K562 (cell line): ENCODE data around the gene COLEC12. TPM values are rescaled to one million over a fixed set of nuclear protein-coding genes. Genes with fewer than 3 reads are reported as not detected.

Source experiments
- ATAC-seq: fragments of 200-7000 bp; cut with Tn5 transposase; 3 replicates; pipeline ENCODE4 v1.9.1; 2020; ENCODE audit warnings: moderate library complexity
- BruUV-seq: library from RNA; stranded (reverse); fragments of 400-500 nt; replicated peaks from 2 replicates; lab custom pipeline; 2021; lab: Mats Ljungman, UMichigan
- CTCF ChIA-PET: fragments of 300-600 bp; formaldehyde crosslinking; extraction: SDS; loops from one replicate; lab custom pipeline; 2021; ENCODE audit warnings: low intra/inter-chr PET ratio; lab: Yijun Ruan, JAX
- POLR2A ChIA-PET: fragments of 300-600, 350-650 bp; sonication (Branson Sonifier 250); formaldehyde crosslinking; extraction: SDS; loops from one replicate; lab custom pipeline; 2021; ENCODE audit warnings: antibody characterized with exemption, inconsistent platforms; lab: Yijun Ruan, JAX
- DNase-seq, 4 experiments: peaks; one replicate each; pipeline versions ENCODE4 v3.0.0 to v3.0.0-alpha.2; 2011 to 2018; ENCODE audit warnings: low spot score in 3 of 4, mixed read lengths in 3 of 4; ENCODE audit errors: extremely low read depth in 1 of 4
- FAIRE-seq: peaks from 2 replicates; lab custom pipeline; 2011; peaks lifted over from hg19 to GRCh38; lab: Jason Lieb, UNC
- H2AFZ ChIP-seq: 2 replicates; pipeline ENCODE4 v1.6.0; 2011; ENCODE audit warnings: low read depth, low read length, control low read depth, inconsistent platforms
- H3K27ac ChIP-seq: fragments of 200-600 bp; 3 replicates; pipeline ENCODE4 v1.8.0; 2011; ENCODE audit warnings: low read depth, mild to moderate bottlenecking, control low read depth, inconsistent platforms, low read length, moderate library complexity, mixed read lengths; ENCODE audit errors: extremely low read depth
- H3K27me3 ChIP-seq, 2 experiments: fragments of 300-600 bp in 1 of 2; 2 replicates in 1 of 2; 3 replicates in 1 of 2; pipeline versions ENCODE4 v1.6.0 to v1.8.0; 2011; ENCODE audit warnings: inconsistent platforms in 2 of 2, low read length in 2 of 2, mild to moderate bottlenecking in 1 of 2, mixed read lengths in 1 of 2, moderate library complexity in 1 of 2; ENCODE audit not compliant: control insufficient read depth in 2 of 2, insufficient read depth in 2 of 2
- H3K36me3 ChIP-seq: fragments of 300-600 bp; 3 replicates; pipeline ENCODE4 v1.8.0; 2011; ENCODE audit warnings: mild to moderate bottlenecking, low read length, inconsistent platforms; ENCODE audit not compliant: control insufficient read depth, insufficient read depth
- H3K4me1 ChIP-seq, 2 experiments: fragments of 200-600 bp in 1 of 2; replicated peaks in 1 of 2; 2 replicates in 1 of 2; 3 replicates in 1 of 2; pipeline versions ENCODE4 v1.5.1 to v1.8.0; 2011; ENCODE audit warnings: inconsistent platforms in 2 of 2, low read length in 2 of 2, mild to moderate bottlenecking in 1 of 2, mixed read lengths in 1 of 2, moderate library complexity in 1 of 2; ENCODE audit not compliant: control insufficient read depth in 2 of 2, insufficient read depth in 2 of 2
- H3K4me2 ChIP-seq: 2 replicates; pipeline ENCODE4 v1.6.1; 2011; ENCODE audit warnings: low read length, control low read depth, inconsistent platforms, mixed read lengths; ENCODE audit not compliant: insufficient read depth
- H3K4me3 ChIP-seq: fragments of 200-600 bp; sonication (generic), shearing (Covaris generic); 2 replicates; pipeline ENCODE4 v1.5.1; 2016; ENCODE audit warnings: control low read depth, inconsistent platforms
- H3K79me2 ChIP-seq: fragments of 200-600 bp; 3 replicates; pipeline ENCODE4 v1.8.0; 2011; ENCODE audit warnings: low read length, inconsistent platforms; ENCODE audit not compliant: control insufficient read depth, insufficient read depth
- H3K9ac ChIP-seq, 2 experiments: 2 replicates each; pipeline versions ENCODE4 v1.6.0 to v1.6.1; 2011; ENCODE audit warnings: low read depth in 2 of 2, low read length in 2 of 2, control low read depth in 1 of 2, inconsistent platforms in 1 of 2, mild to moderate bottlenecking in 1 of 2, mixed read lengths in 1 of 2; ENCODE audit not compliant: insufficient read depth in 1 of 2
- H3K9me1 ChIP-seq: one replicate; pipeline ENCODE4 v1.6.0; 2011; ENCODE audit warnings: inconsistent platforms, mild to moderate bottlenecking, low read length, moderate library complexity; ENCODE audit not compliant: control insufficient read depth, insufficient read depth
- H3K9me3 ChIP-seq: replicated peaks from 2 replicates; pipeline ENCODE4 v1.5.1; 2011; ENCODE audit warnings: low read depth, low read length, inconsistent platforms; ENCODE audit not compliant: control insufficient read depth, insufficient read depth
- H4K20me1 ChIP-seq: replicated peaks from 2 replicates; pipeline ENCODE4 v1.6.1; 2011; ENCODE audit warnings: low read length, inconsistent platforms, mixed read lengths; ENCODE audit not compliant: control insufficient read depth, insufficient read depth
- C11orf30 ChIP-seq: fragments of 450-650 bp; IDR thresholded peaks from 2 replicates; pipeline ENCODE4 v1.6.1; 2016; ENCODE audit warnings: low read depth, mild to moderate bottlenecking
- E2F3 ChIP-seq: fragments of 250-450 bp; sonication (Bioruptor Pico); IDR thresholded peaks from 2 replicates; pipeline ENCODE4 v1.4.0; 2020; ENCODE audit warnings: mild to moderate bottlenecking
- FOSL1 ChIP-seq: fragments of 200-800 bp; sonication (Bioruptor generic); conservative IDR thresholded peaks from 2 replicates; pipeline ENCODE4 v1.6.1; 2016; ENCODE audit warnings: missing genetic modification characterization, missing compliant biosample characterization
- MAFG ChIP-seq: fragments of 450-650 bp; conservative IDR thresholded peaks from 2 replicates; pipeline ENCODE4 v1.6.1; 2016; ENCODE audit warnings: missing genetic modification characterization, missing compliant biosample characterization
- NR2F6 ChIP-seq: fragments of 450-650 bp; formaldehyde crosslinking; IDR thresholded peaks from 2 replicates; pipeline ENCODE4 v1.4.0; 2020; ENCODE audit warnings: mild to moderate bottlenecking
- SIRT6 ChIP-seq: IDR thresholded peaks from one replicate; pipeline ENCODE4 v1.6.1; 2012; ENCODE audit warnings: low read depth, mild to moderate bottlenecking, control low read depth, inconsistent platforms, low read length, moderate library complexity
- ZNF175 ChIP-seq: fragments of 200-800 bp; sonication (Bioruptor generic); IDR thresholded peaks from 2 replicates; pipeline ENCODE4 v1.6.1; 2016; ENCODE audit warnings: low read depth, mild to moderate bottlenecking, missing genetic modification characterization, missing compliant biosample characterization
- ZNF197 ChIP-seq: fragments of 200-800 bp; sonication (Bioruptor generic); IDR thresholded peaks from 2 replicates; pipeline ENCODE4 v1.6.1; 2016; ENCODE audit warnings: low read depth, missing genetic modification characterization, missing compliant biosample characterization
- WGBS: fragments of 100-300 bp; shearing (Covaris generic); methylation state at CpG from one replicate; pipeline ENCODE4 v1.1.6; 2016; ENCODE audit warnings: low coverage, mixed read lengths; ENCODE audit not compliant: insufficient coverage; ENCODE audit errors: missing lambda C conversion rate; 5-methylcytosine and 5-hydroxymethylcytosine counted together
- in situ Hi-C: fragments of 300-500 bp; cut with MboI; formaldehyde crosslinking; loops from 4 replicates; pipeline ENCODE4 v1.15.0; 2018; ENCODE audit warnings: inconsistent platforms, mixed read lengths
- intact Hi-C: fragments of 100-400 bp; cut with micrococcal nuclease; formaldehyde crosslinking; loops from 2 replicates; pipeline ENCODE4 v1.14.2; 2022
- polyA plus RNA-seq, 8 experiments: library from polyadenylated mRNA; depleted of rRNA in 4 of 8; stranded (reverse) in 5 of 8; unstranded in 3 of 8; fragments of >200 nt; fragmentation: Nextera tagmentation in 2 of 8; fragmentation: Illumina TruSeq in 1 of 8; extraction: Ambion mirVana in 2 of 8; extraction: Trizol in 1 of 8; gene quantifications; 2 replicates each; pipeline versions ENCODE4 v1.2.1 to v1.2.3, GENCODE V29; 2011 to 2014; ENCODE audit warnings: inconsistent platforms in 1 of 8, missing spikeins in 1 of 8
- total RNA-seq, 7 experiments: library from RNA; depleted of rRNA in 6 of 7; stranded (reverse); fragments of >200 nt in 6 of 7; fragmentation: Illumina TruSeq in 2 of 7; extraction: Trizol in 2 of 7; gene quantifications; 2 replicates each; pipeline versions ENCODE4 v1.2.1 to v1.2.3, GENCODE V29; 2011 to 2021; ENCODE audit warnings: low replicate concordance in 1 of 7
- TF ChIP-seq, protein P1 (sequence below): fragments of 250-450 bp; sonication (Bioruptor Pico); IDR thresholded peaks from 2 replicates; pipeline ENCODE4 v1.8.0; 2022; ENCODE audit warnings: moderate library complexity, mild to moderate bottlenecking, inconsistent platforms

The COLEC12 gene
- total and polyA plus RNA-seq, 9 of the 15 experiments (the other 6 are each of a cell fraction or from before 2014, with no cell fraction given) = 0.04 TPM; not detected in 8

DNA sequence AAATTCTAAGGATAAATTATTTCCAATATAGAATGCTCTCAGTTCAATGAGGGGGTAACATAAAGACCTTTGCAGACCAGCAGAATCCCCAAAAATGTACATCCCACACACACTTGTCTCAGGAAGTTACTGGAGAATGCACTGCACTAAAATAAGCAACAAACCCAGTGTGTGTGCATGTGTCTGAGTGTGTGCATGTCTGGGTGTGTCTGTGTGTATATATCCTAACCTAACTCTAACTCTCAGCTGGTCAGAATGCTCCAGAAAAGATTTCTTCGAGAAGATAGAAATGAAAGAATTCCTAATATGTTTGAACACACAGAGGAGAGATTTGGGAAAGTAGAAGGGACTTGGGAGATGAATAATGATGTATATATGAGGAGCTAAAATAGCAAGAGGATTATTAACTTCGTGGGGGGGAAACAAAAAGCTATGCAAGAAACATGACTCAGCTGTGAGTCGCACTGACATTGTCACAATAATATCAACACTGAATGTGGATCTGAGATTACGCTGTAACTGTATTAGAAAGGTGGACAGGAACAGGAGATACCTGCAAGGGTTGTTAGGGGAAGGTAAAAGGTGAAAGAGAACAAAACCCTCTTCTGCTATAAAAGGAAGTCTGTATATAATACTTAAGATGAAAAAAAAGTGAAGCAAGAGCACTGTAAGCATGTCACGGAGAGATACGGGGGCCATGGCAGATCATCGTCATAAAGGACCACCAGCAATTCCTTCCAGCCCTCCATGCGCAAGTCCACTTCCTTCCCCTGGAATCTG, 11.1 kb downstream of the COLEC12 start:
- no peaks in the 10 kb centered on the region for H3K9me3 ChIP-seq
- intact Hi-C loops = loop anchor here (10.0 kb wide), 1 partner anchor 345 kb away; no protein-coding TSS in a partner anchor
- BruUV-seq = no TSS peak
- ATAC-seq (no peak), FAIRE-seq (no peak)
- peaks cover 5 to 15% of the 10 kb centered on the region in 2 experiments; a peak in 3 of 5 replicates for H3K27me3 ChIP-seq
- peak; percentile 48; the same call in 1 of the 2 replicates for TF ChIP-seq FOSL1
- no peak for TF ChIP-seq E2F3 (CRISPR knock-in tag)
- no peak for TF ChIP-seq SIRT6
- no peak for TF ChIP-seq NR2F6
- TF ChIP-seq ZNF175 (CRISPR knock-in tag) = no peak
- no peak for TF ChIP-seq ZNF197
- TF ChIP-seq, protein P1, sequence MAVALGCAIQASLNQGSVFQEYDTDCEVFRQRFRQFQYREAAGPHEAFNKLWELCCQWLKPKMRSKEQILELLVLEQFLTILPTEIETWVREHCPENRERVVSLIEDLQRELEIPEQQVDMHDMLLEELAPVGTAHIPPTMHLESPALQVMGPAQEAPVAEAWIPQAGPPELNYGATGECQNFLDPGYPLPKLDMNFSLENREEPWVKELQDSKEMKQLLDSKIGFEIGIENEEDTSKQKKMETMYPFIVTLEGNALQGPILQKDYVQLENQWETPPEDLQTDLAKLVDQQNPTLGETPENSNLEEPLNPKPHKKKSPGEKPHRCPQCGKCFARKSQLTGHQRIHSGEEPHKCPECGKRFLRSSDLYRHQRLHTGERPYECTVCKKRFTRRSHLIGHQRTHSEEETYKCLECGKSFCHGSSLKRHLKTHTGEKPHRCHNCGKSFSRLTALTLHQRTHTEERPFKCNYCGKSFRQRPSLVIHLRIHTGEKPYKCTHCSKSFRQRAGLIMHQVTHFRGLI (CRISPR knock-in tag) = no peak
- TF ChIP-seq C11orf30 = peak; percentile 30; the same call in 1 of the 2 replicates
- TF ChIP-seq MAFG = 0 out of 2 replicates have a peak, but pooled peaks have one; percentile 30
- TF ChIP-seq, all 486 proteins: peak for 3
- CTCF ChIA-PET = no interaction called here
- H3K9ac ChIP-seq = no peak overlapping the region
- no peaks in the 10 kb centered on the region for H3K9me1 ChIP-seq
- H3K4me2 ChIP-seq = no peak overlapping the region
- H3K4me1 ChIP-seq = no peaks in the 10 kb centered on the region
- no peaks in the 10 kb centered on the region for H4K20me1 ChIP-seq
- H2AFZ ChIP-seq = no peak overlapping the region
- WGBS = 13% methylated on average over 8 of the region's 8 CpGs
- no peaks in the 10 kb centered on the region for H3K79me2 ChIP-seq
- no peaks in the 10 kb centered on the region for H3K36me3 ChIP-seq
- in situ Hi-C loops = no loop called here
- DNase-seq = no peak
- H3K4me3 ChIP-seq = no peak overlapping the region
- POLR2A ChIA-PET = interaction anchor here (0.6 to 0.7 kb wide), 2 partner anchors 37 to 264 kb away, joined by 4 read pairs; no protein-coding TSS in a partner anchor
- H3K27ac ChIP-seq = no peak overlapping the region
